Stomach (tissue), 9 donors: ENCODE results near the gene CSE1L. TPM values are rescaled to one million over a fixed set of nuclear protein-coding genes. Genes with fewer than 3 reads are reported as not detected.

Experiments
- DNase-seq, 2 donors: peaks; one replicate each; pipeline versions ENCODE4 v3.0.0 to v3.0.0-alpha.2; 2013 to 2019
- H3K27ac ChIP-seq, 5 donors: fragments of 200-600 bp in 4 of 5; sonication (generic) in 4 of 5; one replicate each; pipeline ENCODE4 v1.5.1; 2013 to 2019; ENCODE audit warnings: mild to moderate bottlenecking in 1 of 5, moderate library complexity in 1 of 5
- H3K27me3 ChIP-seq, 3 donors: fragments of 200-600 bp; sonication (generic); one replicate each; pipeline ENCODE4 v1.5.1; 2017 to 2019; ENCODE audit warnings: mixed run types in 1 of 3
- H3K36me3 ChIP-seq, 4 donors: fragments of 200-600 bp; sonication (generic); 1 replicate in 3 of 4; 2 replicates in 1 of 4; pipeline ENCODE4 v1.5.1; 2016 to 2019
- H3K4me1 ChIP-seq, 4 donors: fragments of 200-600 bp; sonication (generic); one replicate each; pipeline ENCODE4 v1.5.1; 2016 to 2019
- H3K4me3 ChIP-seq, 4 donors: fragments of 200-600 bp; sonication (generic) in 3 of 4; one replicate each; pipeline ENCODE4 v1.5.1; 2016 to 2019; ENCODE audit warnings: mild to moderate bottlenecking in 1 of 4
- H3K9me3 ChIP-seq, 4 donors: fragments of 200-600 bp; sonication (generic); one replicate each; pipeline ENCODE4 v1.5.1; 2016 to 2019
- EP300 ChIP-seq: sonication (generic); formaldehyde crosslinking; IDR thresholded peaks from one replicate; pipeline ENCODE4 v1.6.1; 2017; ENCODE audit warnings: antibody characterized with exemption
- POLR2A ChIP-seq, 4 donors: fragments of 450-650 bp; IDR thresholded peaks; one replicate each; pipeline ENCODE4 v1.6.1; 2016; ENCODE audit warnings: antibody characterized with exemption in 4 of 4, control low read depth in 2 of 4, mild to moderate bottlenecking in 1 of 4, moderate library complexity in 1 of 4
- POLR2AphosphoS5 ChIP-seq, 3 donors: sonication (generic); formaldehyde crosslinking; IDR thresholded peaks; one replicate each; pipeline ENCODE4 v1.6.1; 2016; ENCODE audit warnings: antibody characterized with exemption in 3 of 3
- WGBS, 5 donors: extraction: QIAGEN DNeasy Blood & Tissue Kit in 3 of 5; methylation state at CpG; one replicate each; pipeline versions ENCODE4 v1.1.5 to v1.1.7; 2013 to 2018; 5-methylcytosine and 5-hydroxymethylcytosine counted together
- intact Hi-C: fragments of 100-400 bp; cut with DNase I; formaldehyde crosslinking; loops from one replicate; pipeline ENCODE4 v1.15.1; 2023; ENCODE audit warnings: low total_unique reads
- polyA plus RNA-seq, 3 donors: library from polyadenylated mRNA; stranded (reverse); fragments of 200-250 nt; gene quantifications; one replicate each; pipeline ENCODE4 v1.2.3, GENCODE V29; 2013
- small RNA-seq, 4 donors: library from RNA; depleted of rRNA; stranded (forward); fragments of <200 nt; gene quantifications; one replicate each; pipeline ENCODE3, GENCODE V24; 2016
- total RNA-seq, 5 donors: library from RNA; depleted of rRNA; stranded (reverse); fragments of >200 nt; gene quantifications; one replicate each; pipeline versions ENCODE4 v1.1.0 to v1.2.3, GENCODE V29; 2014 to 2016
- TF ChIP-seq, protein P1 (sequence below), 7 experiments: fragments of 450-650 bp in 4 of 7; fragments of 200-600 bp in 3 of 7; sonication (generic) in 3 of 7; IDR thresholded peaks; one replicate each; pipeline ENCODE4 v1.5.1; 2016 to 2019; ENCODE audit warnings: antibody characterized with exemption in 7 of 7, control low read depth in 2 of 7, mild to moderate bottlenecking in 1 of 7
- donor health status: healthy with polysubstance abuse.
- donor health status: Bipolar disorder and iron deficiency.
- donor health status: healthy.

The CSE1L gene
- total and polyA plus RNA-seq, 8 donors: 2.0 to 66.1 (median 31.1) TPM

DNA sequence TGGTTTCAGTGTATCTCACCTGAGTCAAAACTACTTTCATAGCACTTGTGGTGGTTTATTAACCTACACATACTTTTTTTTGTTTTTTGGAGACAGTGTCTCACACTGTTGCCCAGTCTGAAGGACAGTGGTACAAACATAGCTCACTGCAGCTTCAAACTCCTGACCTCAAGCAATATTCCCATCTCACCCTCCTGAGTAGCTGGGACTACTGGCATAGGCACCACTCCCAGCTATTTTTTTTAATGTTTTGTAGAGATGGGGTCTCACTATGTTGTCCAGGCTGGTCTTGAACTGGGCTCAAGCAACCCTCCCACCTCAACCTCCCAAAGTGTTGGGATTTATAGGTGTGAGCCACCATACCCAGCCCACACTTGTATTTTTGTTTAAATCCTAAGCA lies 92.3 kb downstream of the CSE1L start:
- Histone ChIP-seq H3K9me3 (no peaks in the 10 kb centered on the region), H3K27ac (no peak overlapping the region), H3K27me3 (no peaks in the 10 kb centered on the region), H3K4me1 (peaks cover 1 to 19% (median 15%) of the 10 kb centered on the region in 4 donors), H3K36me3 (peaks cover 3 to 54% (median 48%) of the 10 kb centered on the region in 4 donors), H3K4me3 (no peak overlapping the region)
- no peak for TF ChIP-seq POLR2A (IDR thresholded peaks at IDR 0.05)
- TF ChIP-seq, protein P1, sequence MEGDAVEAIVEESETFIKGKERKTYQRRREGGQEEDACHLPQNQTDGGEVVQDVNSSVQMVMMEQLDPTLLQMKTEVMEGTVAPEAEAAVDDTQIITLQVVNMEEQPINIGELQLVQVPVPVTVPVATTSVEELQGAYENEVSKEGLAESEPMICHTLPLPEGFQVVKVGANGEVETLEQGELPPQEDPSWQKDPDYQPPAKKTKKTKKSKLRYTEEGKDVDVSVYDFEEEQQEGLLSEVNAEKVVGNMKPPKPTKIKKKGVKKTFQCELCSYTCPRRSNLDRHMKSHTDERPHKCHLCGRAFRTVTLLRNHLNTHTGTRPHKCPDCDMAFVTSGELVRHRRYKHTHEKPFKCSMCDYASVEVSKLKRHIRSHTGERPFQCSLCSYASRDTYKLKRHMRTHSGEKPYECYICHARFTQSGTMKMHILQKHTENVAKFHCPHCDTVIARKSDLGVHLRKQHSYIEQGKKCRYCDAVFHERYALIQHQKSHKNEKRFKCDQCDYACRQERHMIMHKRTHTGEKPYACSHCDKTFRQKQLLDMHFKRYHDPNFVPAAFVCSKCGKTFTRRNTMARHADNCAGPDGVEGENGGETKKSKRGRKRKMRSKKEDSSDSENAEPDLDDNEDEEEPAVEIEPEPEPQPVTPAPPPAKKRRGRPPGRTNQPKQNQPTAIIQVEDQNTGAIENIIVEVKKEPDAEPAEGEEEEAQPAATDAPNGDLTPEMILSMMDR (IDR thresholded peaks at IDR 0.05): no peak
- intact Hi-C loops: no loop called here
- DNase-seq: no peak

DNA sequence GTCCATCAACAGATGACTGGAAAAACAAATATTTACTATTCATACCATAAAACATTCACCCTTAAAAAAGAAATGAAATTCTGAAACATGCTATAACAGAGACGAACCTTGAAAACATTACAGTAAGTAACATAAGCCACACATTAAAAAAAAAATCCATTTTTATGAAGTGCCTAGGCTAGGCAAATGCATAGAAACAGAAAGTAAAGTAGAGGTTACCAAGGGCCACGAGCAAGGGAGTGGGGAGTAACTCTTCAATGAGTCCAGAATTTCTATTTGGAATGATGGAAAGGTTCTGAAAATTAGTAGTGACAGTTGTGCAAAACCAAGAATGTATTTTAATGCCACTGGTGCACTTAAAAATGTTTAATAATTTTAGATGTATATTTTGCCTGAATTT lies 94.3 kb downstream of the CSE1L start:
- 34 to 43% (median 37%) methylated on average over 2 of the region's 2 CpGs for WGBS, 5 donors

DNA sequence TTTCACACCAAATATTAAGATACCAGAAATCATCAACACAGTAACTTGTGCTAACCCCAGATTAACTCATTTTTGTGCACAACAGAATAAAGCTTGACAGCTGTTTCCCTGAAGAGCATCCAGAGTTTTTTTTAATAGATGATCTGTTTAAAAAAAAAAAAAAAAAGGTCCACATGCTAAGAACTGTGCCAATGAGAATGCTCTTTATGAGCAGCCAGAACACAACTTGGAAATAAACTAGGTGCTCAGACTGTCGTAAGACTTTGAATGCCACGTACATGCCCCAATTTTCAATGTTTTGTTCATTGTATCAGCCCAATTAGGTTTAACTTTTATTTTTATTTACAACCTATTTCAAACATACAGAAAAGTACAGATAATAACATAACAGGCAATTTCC lies 94.7 kb downstream of the CSE1L start:
- peaks cover 0 to 27% (median 15%) of the 10 kb centered on the region in 4 donors for H3K4me1 ChIP-seq
- peak overlapping the region in 1 of 5 donors; percentile 15 for H3K27ac ChIP-seq
- no peaks in the 10 kb centered on the region for H3K27me3 ChIP-seq
- TF ChIP-seq, protein P1 (IDR thresholded peaks at IDR 0.05): no peak
- TF ChIP-seq EP300 (no peak), POLR2AphosphoS5 (IDR thresholded peaks at IDR 0.05) (no peak), POLR2A (IDR thresholded peaks at IDR 0.05) (no peak)
- no peak overlapping the region for H3K4me3 ChIP-seq
- H3K9me3 ChIP-seq: no peaks in the 10 kb centered on the region
- peaks cover 6 to 43% (median 39%) of the 10 kb centered on the region in 4 donors for H3K36me3 ChIP-seq
- intact Hi-C loops: no loop called here
- WGBS, 5 donors: 47 to 76% (median 70%) methylated on average over 2 of the region's 2 CpGs
- no peak for DNase-seq

More for the DNA sequence above, 94.3 kb downstream of the CSE1L start:
- Histone ChIP-seq H3K9me3 (no peaks in the 10 kb centered on the region), H3K36me3 (peaks cover 6 to 43% (median 39%) of the 10 kb centered on the region in 4 donors), H3K4me3 (no peak overlapping the region), H3K4me1 (peaks cover 0 to 27% (median 15%) of the 10 kb centered on the region in 4 donors), H3K27me3 (no peaks in the 10 kb centered on the region), H3K27ac (peak overlapping the region in 1 of 5 donors; percentile 15)
- no peak for DNase-seq
- no peak for TF ChIP-seq POLR2A (IDR thresholded peaks at IDR 0.05)
- TF ChIP-seq EP300: no peak
- TF ChIP-seq, protein P1 (IDR thresholded peaks at IDR 0.05): no peak
- no peak for TF ChIP-seq POLR2AphosphoS5 (IDR thresholded peaks at IDR 0.05)
- intact Hi-C loops: no loop called here

Small RNAs within 50 kb of the gene (small RNA-seq; reads per million reads assigned to genes)
- 0 reads per million in 4 donors for gene SNAP23P1

Other genes starting within 250 kb of the CSE1L start
- gene PREX1, start 218.3 kb upstream of the CSE1L start, total RNA-seq: 10 to 100 TPM in 3 of 5 donors, 1 to 10 TPM in 2; 9.0 to 25.2 (median 19.3) TPM
- 10 to 100 TPM in 2 of 3 donors, 1 to 10 TPM in 1; 5.2 to 17.4 (median 15.7) TPM for gene PREX1, start 218.3 kb upstream of the CSE1L start, polyA plus RNA-seq
- 100 to 1,000 TPM in 1 of 5 donors, 10 to 100 TPM in 4; 27.4 to 127 (median 43.5) TPM for gene ARFGEF2, start 124.6 kb upstream of the CSE1L start, total RNA-seq
- 1 to 10 TPM; 6.5 to 9.0 (median 7.5) TPM for gene ARFGEF2, start 124.6 kb upstream of the CSE1L start, polyA plus RNA-seq
- 100 to 1,000 TPM in 1 of 5 donors, 10 to 100 TPM in 4; 33.9 to 129 (median 77.3) TPM for gene STAU1, start 142.0 kb downstream of the CSE1L start, total RNA-seq
- 10 to 100 TPM; 33.0 to 59.3 (median 38.4) TPM for gene STAU1, start 142.0 kb downstream of the CSE1L start, polyA plus RNA-seq
- 10 to 100 TPM; 11.7 to 38.2 (median 36.2) TPM for gene DDX27, start 173.1 kb downstream of the CSE1L start, total RNA-seq
- 10 to 100 TPM; 21.0 to 21.5 (median 21.4) TPM for gene DDX27, start 173.1 kb downstream of the CSE1L start, polyA plus RNA-seq
- gene ZNFX1, start 231.7 kb downstream of the CSE1L start, total RNA-seq: 10 to 100 TPM in 4 of 5 donors, 1 to 10 TPM in 1; 5.2 to 29.6 (median 26.1) TPM
- gene ZNFX1, start 231.7 kb downstream of the CSE1L start, polyA plus RNA-seq: 1 to 10 TPM; 5.8 to 8.4 (median 6.4) TPM